ENCODE results near the gene DNAH5.
"Not testable (repeated sequence)": the region's sequence is repeated elsewhere in the genome, so short reads cannot be mapped to it uniquely, and the experiment has no call there.

The DNAH5 gene

DNA sequence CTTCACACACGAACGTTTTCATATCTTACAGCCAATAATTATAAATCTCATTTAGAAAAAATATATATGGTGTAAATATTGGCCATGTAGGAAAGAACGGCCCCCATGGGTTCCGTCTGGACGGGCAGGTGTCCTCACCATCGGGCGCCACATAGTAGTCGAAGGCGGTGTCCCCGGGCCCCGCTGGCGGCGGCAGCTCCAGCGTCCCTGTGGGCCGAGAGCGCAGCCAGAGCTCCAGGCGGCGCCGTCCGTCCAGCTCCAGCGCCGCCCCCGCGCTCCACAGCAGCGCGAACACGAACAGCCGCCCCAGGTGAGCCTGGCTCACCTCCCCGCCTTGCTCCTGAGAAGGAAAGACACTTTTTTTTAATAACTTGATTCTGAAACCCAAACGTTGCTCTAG is 134.6 kb downstream of the DNAH5 start:
- no peak for TF ChIP-seq CTCF (IDR thresholded peaks at IDR 0.05; ENCODE audit: control extremely low read depth, extremely low read depth, low read depth, missing control alignments)
- POLR2A ChIA-PET = no interaction called here
- no peak for DNase-seq (ENCODE audit: extremely low spot score)
- CTCF ChIA-PET = no interaction called here

DNA sequence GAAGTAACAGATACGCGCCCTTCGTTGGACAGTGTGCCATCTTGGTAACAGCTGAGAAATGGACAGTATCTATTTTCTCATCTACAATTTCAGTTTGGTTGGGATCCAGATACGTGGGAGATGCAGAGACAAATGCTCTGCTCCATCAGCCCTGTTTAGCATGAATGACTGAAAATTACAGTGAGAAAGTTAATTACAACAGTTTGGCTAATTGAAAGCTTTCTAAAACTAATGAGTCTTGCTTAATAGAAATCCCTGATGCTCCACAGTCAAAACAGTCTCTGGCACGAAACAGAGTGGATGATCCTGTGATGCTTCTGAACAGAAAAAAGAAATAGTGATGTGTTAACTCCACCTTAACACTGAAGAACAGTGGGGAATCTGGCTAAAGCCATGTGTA is 140.2 kb downstream of the DNAH5 start:
- DNase-seq (ENCODE audit: extremely low spot score) = no peak
- POLR2A ChIA-PET = no interaction called here
- no peak for TF ChIP-seq CTCF (IDR thresholded peaks at IDR 0.05; ENCODE audit: control extremely low read depth, extremely low read depth, low read depth, missing control alignments)
- CTCF ChIA-PET = no interaction called here

DNA sequence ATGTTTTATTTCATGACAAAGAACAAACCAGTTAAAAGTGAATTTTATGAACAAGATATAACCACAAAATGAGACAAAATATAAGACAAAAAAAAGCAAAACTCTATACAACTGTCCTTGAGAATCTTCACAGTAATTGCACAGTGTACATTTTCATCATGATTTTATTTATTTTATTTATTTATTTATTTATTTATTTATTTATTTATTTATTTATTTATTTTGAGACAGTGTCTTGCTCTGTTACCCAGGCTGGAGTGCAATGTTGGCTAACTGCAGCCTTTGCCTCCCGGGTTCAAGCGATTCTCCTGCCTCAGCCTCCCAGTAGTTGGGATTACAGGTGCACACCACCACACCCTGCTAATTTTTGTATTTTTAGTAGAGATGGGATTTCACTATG is 145.9 kb downstream of the DNAH5 start:
- POLR2A ChIA-PET = not testable (repeated sequence)

DNA sequence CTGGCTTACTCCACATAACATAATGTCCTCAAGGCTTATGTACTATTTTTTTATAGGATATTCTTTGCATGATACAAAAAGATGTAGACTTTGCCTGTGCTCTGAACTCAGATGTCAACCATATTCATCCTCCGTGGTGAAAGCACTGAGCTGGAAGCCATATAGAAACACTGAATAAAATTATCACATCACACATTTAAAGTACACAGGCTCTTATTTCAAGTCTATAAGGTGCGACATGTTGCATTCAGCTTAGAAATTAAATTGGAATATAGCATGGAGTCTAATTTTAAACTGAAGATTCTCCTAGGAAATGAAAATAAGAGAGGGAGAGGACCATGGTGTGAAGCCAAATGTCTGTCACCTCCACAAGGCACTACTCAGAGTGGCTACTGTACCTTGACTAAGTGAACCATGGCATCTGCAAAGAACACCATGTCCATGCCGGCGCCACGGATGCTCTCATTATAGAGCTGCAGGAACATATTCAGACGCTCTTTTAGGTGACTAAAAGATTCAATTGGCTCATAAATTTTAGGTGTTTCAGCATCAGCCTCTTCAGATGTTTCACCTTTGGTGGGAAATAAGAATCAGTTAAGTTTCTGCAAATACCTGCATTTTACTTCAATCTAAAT is 158.6 kb downstream of the DNAH5 start:
- CTCF ChIA-PET = interaction anchor here (1.3 kb wide), 1 partner anchor 20 kb away, joined by 3 read pairs; no protein-coding TSS in a partner anchor
- no peak for DNase-seq (ENCODE audit: extremely low spot score)
- no peak for TF ChIP-seq CTCF (IDR thresholded peaks at IDR 0.05; ENCODE audit: control extremely low read depth, extremely low read depth, low read depth, missing control alignments)
- POLR2A ChIA-PET = no interaction called here

More for the DNA sequence above, 145.9 kb downstream of the DNAH5 start:
- DNase-seq (ENCODE audit: extremely low spot score); CTCF ChIA-PET: not testable (repeated sequence)

GRCh38 chr5:13783726-13784125 is 160.8 kb downstream of the DNAH5 start:
- POLR2A ChIA-PET = no interaction called here
- DNase-seq (ENCODE audit: extremely low spot score) = no peak
- TF ChIP-seq CTCF (IDR thresholded peaks at IDR 0.05; ENCODE audit: control extremely low read depth, extremely low read depth, low read depth, missing control alignments) = no peak
- CTCF ChIA-PET = interaction anchor here (0.8 to 1.0 kb wide), 2 partner anchors 10 to 19 kb away, joined by 3 to 4 read pairs; no protein-coding TSS in a partner anchor

- ChIA-PET POLR2A (no interaction called here), CTCF (no interaction called here)
- DNase-seq (ENCODE audit: extremely low spot score) = no peak
- TF ChIP-seq CTCF (IDR thresholded peaks at IDR 0.05; ENCODE audit: control extremely low read depth, extremely low read depth, low read depth, missing control alignments) = no peak
Measured at GRCh38 chr5:13780081-13780480, 164.4 kb downstream of the DNAH5 start.

DNA sequence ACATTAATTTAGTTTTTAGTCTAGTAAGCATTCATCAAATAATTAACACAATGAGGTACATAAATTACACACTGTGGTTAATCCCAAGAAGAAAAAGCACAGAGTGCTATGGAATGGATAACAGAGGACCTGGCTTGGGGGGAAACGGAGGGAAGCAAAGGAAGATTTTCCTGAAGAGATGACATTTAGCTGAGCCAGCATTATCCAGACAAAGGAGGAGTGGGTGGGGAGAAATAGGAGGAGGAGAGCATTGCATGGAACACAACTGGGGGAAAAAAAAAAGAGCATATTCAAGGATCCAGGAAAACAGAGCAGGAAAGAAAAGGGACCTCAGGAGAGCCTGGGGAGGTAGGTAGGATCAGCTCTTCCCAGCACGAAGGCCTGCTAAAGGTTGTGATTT is 170.8 kb downstream of the DNAH5 start:
- no peak for DNase-seq (ENCODE audit: extremely low spot score)
- POLR2A ChIA-PET = no interaction called here
- CTCF ChIA-PET = interaction anchor here (0.7 to 1.2 kb wide), 2 partner anchors 13 to 16 kb away, joined by 3 read pairs; no protein-coding TSS in a partner anchor
- TF ChIP-seq CTCF (IDR thresholded peaks at IDR 0.05; ENCODE audit: control extremely low read depth, extremely low read depth, low read depth, missing control alignments) = no peak

All from GM10248 (cell line).